GM18861 (cell line): ENCODE measurements around the gene KCNK10.

Experiments
- ATAC-seq: cut with Tn5 transposase; IDR thresholded peaks from one replicate; pipeline ENCODE4 v1.9.1; 2021; ENCODE audit not compliant: unreplicated experiment

Gene KCNK10

GRCh38 chr14:88323086-88323522 is at the start of gene KCNK10:
KCNK10 (minus strand) TSS chr14:88323269; CDS start chr14:88322798, 471 bp downstream.
- no peak for ATAC-seq

GRCh38 chr14:88369496-88369895 is 46.4 kb upstream of the KCNK10 start:
- no peak for ATAC-seq

GRCh38 chr14:88364710-88365413 is 41.8 kb upstream of the KCNK10 start:
- ATAC-seq = no peak

GRCh38 chr14:88363644-88364043 is 40.6 kb upstream of the KCNK10 start:
- ATAC-seq = no peak

- ATAC-seq = no peak
These were observed 36.4 kb upstream of the KCNK10 start for GRCh38 chr14:88359500-88359899.

GRCh38 chr14:88354358-88354757 is 31.3 kb upstream of the KCNK10 start:
- ATAC-seq = no peak

- no peak for ATAC-seq
These were observed 29.6 kb upstream of the KCNK10 start for GRCh38 chr14:88352698-88353097.

- no peak for ATAC-seq
These were observed 29.1 kb upstream of the KCNK10 start for GRCh38 chr14:88351966-88352691.

- ATAC-seq = no peak
These were observed 25.5 kb upstream of the KCNK10 start for GRCh38 chr14:88348546-88348945.

- ATAC-seq = no peak
These were observed 23.1 kb upstream of the KCNK10 start for GRCh38 chr14:88346048-88346639.

- no peak for ATAC-seq
These were observed 19.9 kb upstream of the KCNK10 start for GRCh38 chr14:88342980-88343379.

GRCh38 chr14:88340357-88340756 is 17.3 kb upstream of the KCNK10 start:
- no peak for ATAC-seq

GRCh38 chr14:88333036-88333435 is 10.0 kb upstream of the KCNK10 start:
- no peak for ATAC-seq

GRCh38 chr14:88327497-88327896 is 4.4 kb upstream of the KCNK10 start:
- ATAC-seq = no peak

- no peak for ATAC-seq
These were observed 3.5 kb upstream of the KCNK10 start for GRCh38 chr14:88326352-88327103.

GRCh38 chr14:88325883-88326282 is 2.8 kb upstream of the KCNK10 start:
- no peak for ATAC-seq

- ATAC-seq = no peak
These were observed 1.9 kb upstream of the KCNK10 start for GRCh38 chr14:88324930-88325329.

GRCh38 chr14:88324491-88324890 is 1.4 kb upstream of the KCNK10 start:
- ATAC-seq = no peak

- ATAC-seq = peak; percentile 94
These were observed 592 bp upstream of the KCNK10 start for GRCh38 chr14:88323523-88324199.

GRCh38 chr14:88322504-88323085 is 474 bp downstream of the KCNK10 start:
- ATAC-seq = no peak
